ENCODE results near the gene NTN3. TPM values are rescaled to one million over a fixed set of nuclear protein-coding genes. Genes with fewer than 3 reads are reported as not detected.

The NTN3 gene
- polyA plus RNA-seq, 2 of the 4 experiments (the other 2 are of a cell fraction): not detected

DNA sequence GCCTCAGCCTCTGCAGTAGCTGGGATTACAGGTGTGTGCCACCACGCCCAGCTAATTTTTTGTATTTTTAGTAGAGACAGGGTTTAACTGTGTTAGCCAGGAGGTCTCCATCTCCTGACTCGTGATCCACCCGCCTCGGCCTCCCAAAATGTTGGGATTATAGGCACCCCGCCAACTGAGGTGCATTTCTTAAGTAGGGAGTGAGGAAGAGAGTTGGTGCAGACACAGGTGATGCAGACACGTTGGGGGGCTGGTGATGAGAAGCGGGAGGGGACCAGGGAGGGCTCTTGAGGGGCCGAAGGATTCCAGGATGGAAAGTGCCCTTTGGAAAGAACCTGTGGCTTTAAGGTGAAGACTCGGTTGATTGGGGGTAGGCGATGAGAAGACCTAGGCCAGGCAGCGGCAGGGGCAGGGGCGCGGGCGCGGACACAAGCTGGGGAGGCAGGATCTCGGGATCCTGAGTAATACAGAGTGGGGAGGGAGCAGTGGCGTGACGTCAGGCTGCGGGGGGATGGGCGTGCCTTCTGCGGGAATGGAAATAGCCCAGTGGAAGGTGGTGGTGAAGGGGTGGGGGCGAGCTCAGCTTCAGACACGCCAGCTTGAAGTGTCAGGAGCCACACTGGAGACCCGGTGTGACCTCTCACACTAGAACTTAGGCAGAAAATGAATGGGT, 40.2 kb downstream of the NTN3 start:
- POLR2A ChIA-PET: no interaction called here
- TF ChIP-seq MAFK (IDR thresholded peaks at IDR 0.05; ENCODE audit: partially characterized antibody) (no peak), HDAC2 (IDR thresholded peaks at IDR 0.05) (no peak), EP300 (IDR thresholded peaks at IDR 0.05) (no peak), EHMT2 (IDR thresholded peaks at IDR 0.05; ENCODE audit: low read depth) (no peak), RCOR1 (IDR thresholded peaks at IDR 0.05; ENCODE audit: low read depth, low read length) (no peak), JUNB (IDR thresholded peaks at IDR 0.05) (no peak), NR3C1 (IDR thresholded peaks at IDR 0.05) (no peak), NPAS2 (CRISPR knock-in tag; IDR thresholded peaks at IDR 0.05; ENCODE audit: borderline replicate concordance) (no peak), ZSCAN20 (CRISPR knock-in tag; IDR thresholded peaks at IDR 0.05) (no peak), ZNF302 (CRISPR knock-in tag; IDR thresholded peaks at IDR 0.05) (no peak), EHF (CRISPR knock-in tag; IDR thresholded peaks at IDR 0.05) (no peak), HOXA7 (CRISPR knock-in tag; IDR thresholded peaks at IDR 0.05) (no peak), NFE2L2 (conservative IDR thresholded peaks at IDR 0.05; ENCODE audit: low read length) (no peak), RNF2 (IDR thresholded peaks at IDR 0.05; ENCODE audit: borderline replicate concordance, low read depth) (no peak), HOXB5 (CRISPR knock-in tag; IDR thresholded peaks at IDR 0.05) (no peak)
- TF ChIP-seq, protein P1, sequence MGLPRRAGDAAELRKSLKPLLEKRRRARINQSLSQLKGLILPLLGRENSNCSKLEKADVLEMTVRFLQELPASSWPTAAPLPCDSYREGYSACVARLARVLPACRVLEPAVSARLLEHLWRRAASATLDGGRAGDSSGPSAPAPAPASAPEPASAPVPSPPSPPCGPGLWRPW (IDR thresholded peaks at IDR 0.05): no peak
- TF ChIP-seq, protein P2, sequence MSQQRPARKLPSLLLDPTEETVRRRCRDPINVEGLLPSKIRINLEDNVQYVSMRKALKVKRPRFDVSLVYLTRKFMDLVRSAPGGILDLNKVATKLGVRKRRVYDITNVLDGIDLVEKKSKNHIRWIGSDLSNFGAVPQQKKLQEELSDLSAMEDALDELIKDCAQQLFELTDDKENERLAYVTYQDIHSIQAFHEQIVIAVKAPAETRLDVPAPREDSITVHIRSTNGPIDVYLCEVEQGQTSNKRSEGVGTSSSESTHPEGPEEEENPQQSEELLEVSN (IDR thresholded peaks at IDR 0.05; ENCODE audit: borderline replicate concordance, low read depth): no peak
- CTCF ChIA-PET: interaction anchor here (1.1 to 8.0 kb wide), 2 partner anchors 9 to 80 kb away, joined by 3 to 91 read pairs; no protein-coding TSS in a partner anchor
- WGBS (ENCODE audit: missing lambda C conversion rate): 75% methylated on average over 24 of the region's 24 CpGs
- Histone ChIP-seq H3K27ac (no peak overlapping the region), H3K4me1 (peaks cover 20% of the 10 kb centered on the region), H3K4me2 (no peak overlapping the region), H3K9me3 (no peaks in the 10 kb centered on the region), H3K4me3 (no peak overlapping the region)
- ATAC-seq: no peak
- no peak for DNase-seq (ENCODE audit: low read depth in 1 of 2, low spot score in 1 of 2)
- FAIRE-seq: no peak

DNA sequence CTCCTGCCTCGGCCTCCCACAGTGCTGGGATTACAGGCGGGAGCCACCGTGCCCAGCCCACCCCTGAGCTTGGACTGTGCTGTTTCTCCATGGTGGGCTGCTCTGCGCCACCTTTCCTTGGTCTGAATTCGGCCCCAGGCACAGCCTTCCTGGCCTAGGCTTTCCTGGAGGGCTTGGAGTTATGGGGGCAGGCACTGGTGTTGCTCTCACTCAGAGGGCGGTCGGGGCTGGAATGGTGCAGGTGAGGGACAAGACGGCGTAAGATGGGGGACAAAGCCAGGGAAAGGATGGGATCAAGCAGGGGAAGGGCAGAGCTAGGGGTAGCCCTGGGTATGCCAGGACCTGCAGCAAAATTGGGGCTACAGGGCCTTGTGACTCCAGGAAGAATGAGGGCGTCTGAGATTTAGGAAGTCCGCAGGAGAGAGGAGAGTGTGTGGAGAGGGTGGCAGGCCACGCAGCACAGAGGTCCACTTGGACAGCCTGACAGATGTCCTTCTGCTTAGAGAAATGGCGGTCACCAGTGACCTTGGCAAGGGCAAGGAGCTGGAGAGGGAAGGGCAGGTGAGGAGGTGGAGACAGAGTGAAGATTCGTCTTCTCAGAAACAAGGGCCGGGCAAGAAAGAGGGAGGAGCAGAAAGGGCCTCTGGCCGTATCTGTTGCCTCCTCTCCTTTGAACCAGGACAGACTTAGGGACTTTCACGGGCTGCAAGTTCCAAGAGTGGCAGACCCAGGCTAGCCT, 41.1 kb downstream of the NTN3 start:
- DNase-seq (ENCODE audit: low read depth in 1 of 2, low spot score in 1 of 2) (no peak), ATAC-seq (no peak), FAIRE-seq (no peak)
- Histone ChIP-seq H3K27ac (no peak overlapping the region; a peak in 1 of 6 replicates), H3K9me3 (no peaks in the 10 kb centered on the region), H3K4me1 (peaks cover 29% of the 10 kb centered on the region), H3K4me2 (no peak overlapping the region), H3K4me3 (no peak overlapping the region)
- WGBS (ENCODE audit: missing lambda C conversion rate): 92% methylated on average over 13 of the region's 17 CpGs
- TF ChIP-seq ZNF302 (CRISPR knock-in tag; IDR thresholded peaks at IDR 0.05) (no peak), ZSCAN20 (CRISPR knock-in tag; IDR thresholded peaks at IDR 0.05) (no peak), RCOR1 (IDR thresholded peaks at IDR 0.05; ENCODE audit: low read depth, low read length) (no peak), POLR2A (IDR thresholded peaks at IDR 0.05; ENCODE audit: low read length) (no peak), EP300 (IDR thresholded peaks at IDR 0.05) (no peak), HOXB5 (CRISPR knock-in tag; IDR thresholded peaks at IDR 0.05) (no peak), MYC (IDR thresholded peaks at IDR 0.05; ENCODE audit: borderline replicate concordance, low read length) (no peak), POLR2AphosphoS2 (conservative IDR thresholded peaks at IDR 0.05; ENCODE audit: low read length) (no peak), KDM5A (IDR thresholded peaks at IDR 0.05) (no peak), EHF (CRISPR knock-in tag; IDR thresholded peaks at IDR 0.05) (no peak), HOXA7 (CRISPR knock-in tag; IDR thresholded peaks at IDR 0.05) (no peak)
- TF ChIP-seq, protein P3, sequence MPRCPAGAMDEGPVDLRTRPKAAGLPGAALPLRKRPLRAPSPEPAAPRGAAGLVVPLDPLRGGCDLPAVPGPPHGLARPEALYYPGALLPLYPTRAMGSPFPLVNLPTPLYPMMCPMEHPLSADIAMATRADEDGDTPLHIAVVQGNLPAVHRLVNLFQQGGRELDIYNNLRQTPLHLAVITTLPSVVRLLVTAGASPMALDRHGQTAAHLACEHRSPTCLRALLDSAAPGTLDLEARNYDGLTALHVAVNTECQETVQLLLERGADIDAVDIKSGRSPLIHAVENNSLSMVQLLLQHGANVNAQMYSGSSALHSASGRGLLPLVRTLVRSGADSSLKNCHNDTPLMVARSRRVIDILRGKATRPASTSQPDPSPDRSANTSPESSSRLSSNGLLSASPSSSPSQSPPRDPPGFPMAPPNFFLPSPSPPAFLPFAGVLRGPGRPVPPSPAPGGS (IDR thresholded peaks at IDR 0.05): no peak
- CTCF ChIA-PET: interaction anchor here (8.0 kb wide), 1 partner anchor 10 kb away, joined by 91 read pairs; no protein-coding TSS in a partner anchor
- POLR2A ChIA-PET: interaction anchor here (1.0 kb wide), 1 partner anchor 11 kb away, joined by 3 read pairs; no protein-coding TSS in a partner anchor

All from A549 (cell line).